Transverse colon (tissue), 4 donors: ENCODE measurements around the gene TMUB2. TPM values are rescaled to one million over a fixed set of nuclear protein-coding genes. Genes with fewer than 3 reads are reported as not detected.

Experiments used
- DNase-seq: peaks from one replicate; pipeline ENCODE4 v3.0.0-alpha.2; 2019
- H3K27ac ChIP-seq, 4 donors: fragments of 200-600 bp; sonication (generic); 2 replicates each; pipeline ENCODE4 v1.5.1; 2016 to 2018; ENCODE audit warnings: inconsistent platforms in 4 of 4
- H3K27me3 ChIP-seq: fragments of 200-600 bp; sonication (generic); 2 replicates; pipeline ENCODE4 v1.5.1; 2017; ENCODE audit warnings: inconsistent platforms
- H3K36me3 ChIP-seq, 4 donors: fragments of 200-600 bp; sonication (generic); 2 replicates each; pipeline ENCODE4 v1.5.1; 2017 to 2019; ENCODE audit warnings: inconsistent platforms in 4 of 4
- H3K4me1 ChIP-seq, 4 donors: fragments of 200-600 bp; sonication (generic); 2 replicates each; pipeline ENCODE4 v1.5.1; 2017 to 2020; ENCODE audit warnings: inconsistent platforms in 4 of 4
- H3K4me3 ChIP-seq, 4 donors: fragments of 200-600 bp; sonication (generic); 1 replicate in 1 of 4; 2 replicates in 3 of 4; pipeline versions ENCODE4 v1.5.1 to v1.6.1; 2017 to 2019; ENCODE audit warnings: inconsistent platforms in 4 of 4
- H3K9me3 ChIP-seq, 2 donors: fragments of 200-600 bp; sonication (generic); 2 replicates each; pipeline ENCODE4 v1.5.1; 2017 to 2019; ENCODE audit warnings: inconsistent platforms in 2 of 2
- EP300 ChIP-seq: sonication (generic); formaldehyde crosslinking; IDR thresholded peaks from one replicate; pipeline ENCODE4 v1.6.1; 2017; ENCODE audit warnings: antibody characterized with exemption, low read depth
- POLR2A ChIP-seq: fragments of 450-650 bp; IDR thresholded peaks from one replicate; pipeline ENCODE4 v1.6.1; 2016; ENCODE audit warnings: antibody characterized with exemption, mild to moderate bottlenecking, moderate library complexity
- POLR2AphosphoS5 ChIP-seq, 3 donors: sonication (generic); formaldehyde crosslinking; IDR thresholded peaks; one replicate each; pipeline ENCODE4 v1.6.1; 2016; ENCODE audit warnings: antibody characterized with exemption in 3 of 3
- WGBS, 2 donors: methylation state at CpG; one replicate each; pipeline ENCODE4 v1.1.5; 2018; ENCODE audit warnings: low coverage in 1 of 2; 5-methylcytosine and 5-hydroxymethylcytosine counted together
- in situ Hi-C, 4 donors: fragments of 200-750 bp; cut with MboI; loops; one replicate each; pipeline versions ENCODE4 v1.15.0 to v1.15.1; 2017; ENCODE audit warnings: low sequenced_read_pairs in 3 of 4, low pct_ligation_motif_present in 1 of 4, low pct_unique_long_range_greater_than_20kb in 1 of 4
- intact Hi-C: fragments of 100-400 bp; cut with DNase I; formaldehyde crosslinking; loops from one replicate; pipeline ENCODE4 v1.15.1; 2023; ENCODE audit warnings: low total_unique reads
- total RNA-seq, 4 donors: library from RNA; depleted of rRNA; stranded (reverse); fragments of >200 nt; gene quantifications; one replicate each; pipeline ENCODE4 v1.1.0, GENCODE V29; 2016
- TF ChIP-seq, protein P1 (sequence below), 5 experiments: fragments of 200-600 bp in 3 of 5; fragments of 450-650 bp in 2 of 5; sonication (generic) in 3 of 5; IDR thresholded peaks; 1 replicate in 2 of 5; 2 replicates in 3 of 5; pipeline ENCODE4 v1.5.1; 2016 to 2017; ENCODE audit warnings: antibody characterized with exemption in 5 of 5, inconsistent platforms in 3 of 5, mild to moderate bottlenecking in 2 of 5, moderate library complexity in 1 of 5

Gene TMUB2
- total RNA-seq, 4 donors from 2014 or later, result 53.4 to 70.5 (median 60.6) TPM

DNA sequence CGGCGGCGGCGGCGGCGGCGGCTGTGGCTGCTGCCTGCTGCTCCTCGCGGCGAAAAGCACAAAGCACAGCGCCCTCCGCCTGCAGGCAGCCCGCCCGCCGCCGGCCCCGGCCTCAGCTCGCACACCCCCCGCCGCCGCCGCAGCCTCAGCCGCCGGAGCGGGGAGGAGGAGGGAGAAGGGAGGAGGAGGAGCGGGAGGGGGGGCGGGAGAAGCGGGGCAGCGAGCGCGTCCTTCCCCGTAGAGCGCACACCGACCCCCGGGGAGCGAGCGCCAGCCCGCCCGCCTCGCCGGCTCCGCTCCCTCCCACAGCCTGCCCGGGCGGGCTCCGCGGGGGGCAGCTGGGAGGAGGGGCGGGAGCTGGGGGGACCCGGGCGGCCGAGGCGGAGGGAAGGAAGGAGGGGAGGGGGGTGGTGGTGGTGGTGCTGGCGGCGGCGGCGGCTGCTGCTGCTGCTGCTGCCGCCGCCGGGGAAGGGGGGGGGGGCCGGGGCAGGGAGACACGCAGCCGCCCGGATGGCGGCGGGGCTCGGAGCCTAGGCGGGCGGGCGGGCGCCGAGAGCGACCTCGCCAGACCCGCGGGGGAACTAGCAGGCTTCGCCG, 32.9 kb downstream of the TMUB2 start, which contains the start of gene UBTF:
Gene UBTF, minus strand, starts transcription at position 60 of the 597 bp plus-strand sequence. CDS start 1,446 bp downstream, outside the sequence.
- in situ Hi-C loops (loop anchor here in 2 of 4 donors (5.0 to 10.0 kb wide), 2 partner anchors 105 to 113 kb away; partner anchors contain the start of gene SLC25A39 (in 1 of the 2)), intact Hi-C loops (loop anchor here (2.0 kb wide), 1 partner anchor 105 kb away; the partner anchor contains the start of gene SLC25A39)
- 1% methylated on average over 28 of the region's 76 CpGs; no CpG with 5 or more reads in 1 of the 2 donors for WGBS, 2 donors
- Histone ChIP-seq H3K4me1 (peaks cover 31 to 44% (median 39%) of the 10 kb centered on the region in 4 donors), H3K27ac (peak within 1 kb of the TSS; percentile 99 to 100 (median 100)), H3K9me3 (no peaks in the 10 kb centered on the region), H3K27me3 (no peaks in the 10 kb centered on the region), H3K4me3 (peak within 1 kb of the TSS; percentile 84 to 98 (median 98)), H3K36me3 (peaks cover 0 to 17% (median 7%) of the 10 kb centered on the region in 4 donors)
- DNase-seq, result peak; percentile 63
- TF ChIP-seq, protein P1, sequence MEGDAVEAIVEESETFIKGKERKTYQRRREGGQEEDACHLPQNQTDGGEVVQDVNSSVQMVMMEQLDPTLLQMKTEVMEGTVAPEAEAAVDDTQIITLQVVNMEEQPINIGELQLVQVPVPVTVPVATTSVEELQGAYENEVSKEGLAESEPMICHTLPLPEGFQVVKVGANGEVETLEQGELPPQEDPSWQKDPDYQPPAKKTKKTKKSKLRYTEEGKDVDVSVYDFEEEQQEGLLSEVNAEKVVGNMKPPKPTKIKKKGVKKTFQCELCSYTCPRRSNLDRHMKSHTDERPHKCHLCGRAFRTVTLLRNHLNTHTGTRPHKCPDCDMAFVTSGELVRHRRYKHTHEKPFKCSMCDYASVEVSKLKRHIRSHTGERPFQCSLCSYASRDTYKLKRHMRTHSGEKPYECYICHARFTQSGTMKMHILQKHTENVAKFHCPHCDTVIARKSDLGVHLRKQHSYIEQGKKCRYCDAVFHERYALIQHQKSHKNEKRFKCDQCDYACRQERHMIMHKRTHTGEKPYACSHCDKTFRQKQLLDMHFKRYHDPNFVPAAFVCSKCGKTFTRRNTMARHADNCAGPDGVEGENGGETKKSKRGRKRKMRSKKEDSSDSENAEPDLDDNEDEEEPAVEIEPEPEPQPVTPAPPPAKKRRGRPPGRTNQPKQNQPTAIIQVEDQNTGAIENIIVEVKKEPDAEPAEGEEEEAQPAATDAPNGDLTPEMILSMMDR (IDR thresholded peaks at IDR 0.05), result no peak
- TF ChIP-seq POLR2A, result no peak

DNA sequence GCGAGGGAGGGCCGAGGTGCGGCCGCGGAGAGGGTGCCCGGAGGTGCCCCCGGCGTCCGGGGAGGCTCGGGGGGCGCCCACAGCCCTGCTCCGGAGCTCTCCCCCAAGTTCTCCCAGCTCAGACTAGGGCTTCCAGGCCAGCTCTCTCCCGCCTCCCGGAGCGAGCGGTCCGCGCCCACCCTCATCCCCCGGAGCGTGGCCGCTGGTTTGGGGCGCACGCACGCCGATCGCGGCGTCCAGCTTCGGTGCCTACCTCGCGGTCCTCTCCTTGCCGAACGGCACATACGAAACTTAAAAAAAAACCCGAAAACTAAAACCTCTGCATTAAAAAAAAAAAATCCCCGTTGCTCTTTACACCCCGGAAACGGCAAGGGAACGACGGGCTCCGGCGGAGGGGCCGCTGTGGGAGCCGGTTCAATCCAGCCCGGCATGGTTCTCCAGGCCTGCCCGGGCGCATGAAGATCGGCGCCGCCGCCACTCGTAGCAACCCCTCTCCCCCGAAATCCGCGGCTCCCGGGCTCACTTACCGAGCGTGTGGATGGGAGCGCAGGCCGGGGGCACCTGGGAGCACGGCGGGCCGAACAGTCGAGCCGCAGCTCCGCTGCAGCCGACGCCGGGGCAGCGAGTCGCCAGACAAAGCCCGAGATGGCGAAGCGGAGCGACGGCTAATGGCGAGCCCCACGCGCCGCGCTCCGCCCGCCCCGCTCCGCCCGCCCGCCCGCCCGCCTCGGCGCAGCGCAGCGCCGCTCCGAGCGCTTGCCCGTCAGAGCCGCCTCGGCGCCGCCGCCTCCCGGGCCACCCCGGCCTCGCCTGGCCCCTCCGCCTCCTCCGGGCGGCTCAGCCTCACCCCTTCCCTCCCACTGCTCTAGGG, 33.7 kb downstream of the TMUB2 start:
- 0% methylated on average over 1 to 63 of the region's 108 CpGs for WGBS, 2 donors
- Histone ChIP-seq H3K4me1 (peaks cover 31 to 45% (median 39%) of the 10 kb centered on the region in 4 donors), H3K27me3 (no peaks in the 10 kb centered on the region), H3K9me3 (no peaks in the 10 kb centered on the region), H3K36me3 (peaks cover 0 to 9% (median 5%) of the 10 kb centered on the region in 4 donors), H3K4me3 (peak overlapping the region; percentile 84 to 98 (median 98)), H3K27ac (peak overlapping the region; percentile 99 to 100 (median 100))
- TF ChIP-seq POLR2A, result peak; percentile 15
- TF ChIP-seq EP300, result no peak
- TF ChIP-seq POLR2AphosphoS5 (IDR thresholded peaks at IDR 0.05), result no peak
- DNase-seq, result peak; percentile 42
- intact Hi-C loops, result no loop called here
- in situ Hi-C loops, result no loop called here

DNA sequence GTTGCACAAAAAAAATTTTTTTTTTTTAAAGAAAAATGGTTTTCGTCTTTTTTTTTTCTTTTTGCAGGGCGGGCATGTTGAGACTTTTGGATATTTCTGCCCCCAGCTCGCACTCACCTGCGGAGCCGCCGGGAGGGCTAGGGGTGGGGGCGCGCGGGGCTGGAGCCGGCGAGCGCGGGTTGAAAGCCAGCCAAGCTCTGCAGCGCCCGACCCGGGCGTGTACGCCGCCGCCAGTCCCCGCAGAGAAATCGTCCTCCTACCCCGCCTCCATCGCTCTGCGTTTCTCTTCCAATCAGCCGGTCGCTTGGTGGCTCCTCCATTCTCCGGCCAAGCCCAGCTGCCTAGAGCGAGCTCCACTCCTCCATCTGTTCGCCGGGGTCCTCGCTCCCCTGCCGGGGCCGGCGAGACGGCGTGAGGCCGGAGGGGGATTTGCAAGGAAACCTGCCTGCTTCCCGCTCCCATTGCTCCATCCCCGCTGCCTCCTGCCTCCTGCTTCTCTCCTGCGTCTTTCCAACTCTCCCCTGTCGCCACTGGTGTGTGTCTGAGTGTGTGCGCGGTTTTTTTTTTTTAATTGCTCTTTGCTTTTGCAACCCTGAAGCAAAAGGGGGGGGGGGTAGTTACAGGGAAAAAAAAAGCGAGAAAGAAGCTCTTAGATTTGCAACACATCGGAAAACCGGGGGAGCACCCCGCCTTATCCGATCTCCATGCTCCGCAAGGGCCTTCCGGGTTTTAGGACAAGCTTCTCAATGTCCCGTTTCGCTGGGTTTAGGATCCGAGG, 34.5 kb downstream of the TMUB2 start:
- intact Hi-C loops (no loop called here), in situ Hi-C loops (no loop called here)
- no peaks in the 10 kb centered on the region for H3K9me3 ChIP-seq
- peaks cover 0 to 2% (median under 1%) of the 10 kb centered on the region in 4 donors for H3K36me3 ChIP-seq
- 0 to 1% methylated on average over 8 to 54 of the region's 54 CpGs for WGBS, 2 donors
- peak overlapping the region; percentile 99 to 100 (median 100) for H3K27ac ChIP-seq
- peak; percentile 79 for DNase-seq
- TF ChIP-seq, protein P1 (IDR thresholded peaks at IDR 0.05), result peak in 1 of 5 experiments; percentile 19
- TF ChIP-seq EP300 (no peak), POLR2A (peak; percentile 69), POLR2AphosphoS5 (IDR thresholded peaks at IDR 0.05) (peak in 2 of 3 donors; percentile 43 to 65)
- H3K27me3 ChIP-seq, result no peaks in the 10 kb centered on the region
- H3K4me1 ChIP-seq, result peaks cover 30 to 45% (median 39%) of the 10 kb centered on the region in 4 donors
- peak overlapping the region; percentile 25 to 98 (median 90) for H3K4me3 ChIP-seq

DNA sequence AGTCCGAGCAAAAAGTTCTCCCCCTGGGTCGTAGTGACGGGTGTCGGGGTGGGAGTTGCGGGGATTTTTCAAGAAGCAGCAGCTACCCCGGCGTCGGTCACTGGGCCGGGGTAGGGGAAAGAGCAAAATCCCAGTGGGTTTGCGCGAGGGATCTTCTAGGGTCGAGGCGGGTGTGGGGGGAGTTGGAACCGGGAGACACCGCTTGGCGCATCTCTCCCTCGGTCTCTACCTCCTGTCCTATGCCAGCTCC, 35.0 kb downstream of the TMUB2 start:
- in situ Hi-C loops, result no loop called here
- Histone ChIP-seq H3K4me1 (peaks cover 25 to 41% (median 37%) of the 10 kb centered on the region in 4 donors), H3K27me3 (no peaks in the 10 kb centered on the region), H3K9me3 (no peaks in the 10 kb centered on the region), H3K4me3 (peak overlapping the region; percentile 25 to 98 (median 90)), H3K36me3 (no peaks in the 10 kb centered on the region), H3K27ac (peak overlapping the region; percentile 99 to 100 (median 100))
- no peak for TF ChIP-seq EP300
- no peak for TF ChIP-seq POLR2A
- TF ChIP-seq POLR2AphosphoS5 (IDR thresholded peaks at IDR 0.05), result no peak
- TF ChIP-seq, protein P1 (IDR thresholded peaks at IDR 0.05), result no peak
- intact Hi-C loops, result no loop called here
- WGBS, 2 donors, result 0% methylated on average over 17 of the region's 17 CpGs; no CpG with 5 or more reads in 1 of the 2 donors
- no peak for DNase-seq
